Kidney (tissue), 22 donors: ENCODE data around the gene SPTLC1. TPM values are rescaled to one million over a fixed set of nuclear protein-coding genes. Genes with fewer than 3 reads are reported as not detected.

Source experiments
- DNase-seq, 5 donors: peaks; one replicate each; pipeline ENCODE4 v3.0.0-alpha.2; 2013 to 2020
- FAIRE-seq: peaks from 2 replicates; lab custom pipeline; 2012; peaks lifted over from hg19 to GRCh38; lab: Jason Lieb, UNC
- H3K27ac ChIP-seq, 2 donors: one replicate each; pipeline ENCODE4 v1.7.0; 2013; ENCODE audit warnings: low read depth in 2 of 2, low read length in 2 of 2, inconsistent platforms in 1 of 2
- H3K27me3 ChIP-seq: one replicate; pipeline ENCODE4 v1.7.1; 2013; ENCODE audit warnings: low read length, inconsistent platforms; ENCODE audit not compliant: control insufficient read depth, insufficient read depth
- H3K36me3 ChIP-seq, 3 donors: one replicate each; pipeline versions ENCODE4 v1.7.0 to v1.7.1; 2013; ENCODE audit warnings: low read length in 3 of 3, control low read depth in 1 of 3, inconsistent platforms in 1 of 3; ENCODE audit not compliant: insufficient read depth in 3 of 3, control insufficient read depth in 2 of 3
- H3K4me1 ChIP-seq, 3 donors: one replicate each; pipeline versions ENCODE4 v1.7.0 to v1.7.1; 2013; ENCODE audit warnings: low read length in 3 of 3, inconsistent platforms in 1 of 3, low read depth in 1 of 3; ENCODE audit not compliant: control insufficient read depth in 2 of 3, insufficient read depth in 2 of 3
- H3K4me3 ChIP-seq, 3 donors: one replicate each; pipeline versions ENCODE4 v1.7.0 to v1.8.1; 2013; ENCODE audit warnings: low read length in 3 of 3, control low read depth in 1 of 3, inconsistent platforms in 1 of 3
- H3K9ac ChIP-seq, 3 donors: one replicate each; pipeline versions ENCODE4 v1.7.0 to v1.7.1; 2013; ENCODE audit warnings: low read length in 3 of 3, control low read depth in 1 of 3, inconsistent platforms in 1 of 3
- H3K9me3 ChIP-seq, 3 donors: one replicate each; pipeline versions ENCODE4 v1.7.0 to v1.7.1; 2013; ENCODE audit warnings: low read length in 3 of 3, control low read depth in 1 of 3, inconsistent platforms in 1 of 3; ENCODE audit not compliant: control insufficient read depth in 2 of 3, insufficient read depth in 1 of 3
- intact Hi-C: fragments of 100-400 bp; cut with DNase I; formaldehyde crosslinking; loops from one replicate; pipeline ENCODE4 v1.11.1; 2022
- long read RNA-seq, 10 donors: library from polyadenylated mRNA in 1 of 10; unstranded in 1 of 10; transcript quantifications; one replicate each; pipeline ENCODE4 v2.0.0 and lab custom pipeline, GENCODE V29; 2021 to 2026
- polyA plus RNA-seq: library from polyadenylated mRNA; stranded (reverse); fragments of 350-450 nt; fragmentation: Illumina TruSeq; extraction: RNeasy Lipid Tissue Mini Kit (QIAGEN cat#74804); gene quantifications from one replicate; pipeline ENCODE4 v1.2.3, GENCODE V29; 2014; ENCODE audit warnings: low read depth, low replicate concordance; ENCODE audit not compliant: insufficient read depth
- total RNA-seq: library from RNA; stranded (reverse); fragmentation: NEBNext Ultra II Directional; extraction: Animal tissue kit (Norgen Biotek cat#: 25700); gene quantifications from one replicate; pipeline ENCODE4 v1.2.1, GENCODE V29; 2021
- TF ChIP-seq, protein P1 (sequence below): IDR thresholded peaks from 3 replicates; pipeline ENCODE4 v1.5.1; 2012; ENCODE audit warnings: mild to moderate bottlenecking, moderate library complexity, borderline replicate concordance; ENCODE audit not compliant: insufficient read depth; ENCODE audit errors: extremely low read depth
- donor health status: control.
- donor health status: control.
- donor health status: control.
- donor health status: control.
- donor health status: control.
- donor health status: DM: yes; HTN: yes; CAD: no.
- donor health status: Normal renal cell carcinoma (clear cell type).

SPTLC1 gene, protein sequence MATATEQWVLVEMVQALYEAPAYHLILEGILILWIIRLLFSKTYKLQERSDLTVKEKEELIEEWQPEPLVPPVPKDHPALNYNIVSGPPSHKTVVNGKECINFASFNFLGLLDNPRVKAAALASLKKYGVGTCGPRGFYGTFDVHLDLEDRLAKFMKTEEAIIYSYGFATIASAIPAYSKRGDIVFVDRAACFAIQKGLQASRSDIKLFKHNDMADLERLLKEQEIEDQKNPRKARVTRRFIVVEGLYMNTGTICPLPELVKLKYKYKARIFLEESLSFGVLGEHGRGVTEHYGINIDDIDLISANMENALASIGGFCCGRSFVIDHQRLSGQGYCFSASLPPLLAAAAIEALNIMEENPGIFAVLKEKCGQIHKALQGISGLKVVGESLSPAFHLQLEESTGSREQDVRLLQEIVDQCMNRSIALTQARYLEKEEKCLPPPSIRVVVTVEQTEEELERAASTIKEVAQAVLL
- total RNA-seq: 72.2 TPM
- polyA plus RNA-seq: 29.4 TPM
- long read RNA-seq, donor 1, transcript SPTLC1-201 (15 exons, 1,894 nt): major isoform, 11 of 13 reads
- long read RNA-seq, donor 1, partial matches to known transcripts: 0 of 13 reads
- long read RNA-seq, donor 1, other reads (novel, unspliced or antisense): 0 of 13 reads
- long read RNA-seq, donor 2, transcript SPTLC1-201 (15 exons, 1,894 nt): major isoform, 15 of 18 reads
- long read RNA-seq, donor 2, partial matches to known transcripts: 0 of 18 reads
- long read RNA-seq, donor 2, other reads (novel, unspliced or antisense): 0 of 18 reads
- long read RNA-seq, donor 3, transcript SPTLC1-201 (15 exons, 1,894 nt): major isoform, 19 of 22 reads
- long read RNA-seq, donor 3, partial matches to known transcripts: 0 of 22 reads
- long read RNA-seq, donor 3, other reads (novel, unspliced or antisense): 0 of 22 reads
- long read RNA-seq, donor 4, transcript SPTLC1-201 (15 exons, 1,894 nt): major isoform, 17 of 25 reads
- long read RNA-seq, donor 4, partial matches to known transcripts: 0 of 25 reads
- long read RNA-seq, donor 4, other reads (novel, unspliced or antisense): 0 of 25 reads
- long read RNA-seq, donor 5: 0 reads
- long read RNA-seq, donor 6, transcript SPTLC1-201 (15 exons, 1,894 nt): major isoform, 21 of 36 reads
- long read RNA-seq, donor 6, partial matches to known transcripts: 10 of 36 reads
- long read RNA-seq, donor 6, other reads (novel, unspliced or antisense): 0 of 36 reads
- long read RNA-seq, donor 7, transcript SPTLC1-201 (15 exons, 1,894 nt): major isoform, 58 of 68 reads
- long read RNA-seq, donor 7, partial matches to known transcripts: 1 of 68 reads
- long read RNA-seq, donor 7, other reads (novel, unspliced or antisense): 7 of 68 reads
- long read RNA-seq, donor 8, transcript SPTLC1-201 (15 exons, 1,894 nt): major isoform, 12 of 13 reads
- long read RNA-seq, donor 8, partial matches to known transcripts: 0 of 13 reads
- long read RNA-seq, donor 8, other reads (novel, unspliced or antisense): 0 of 13 reads
- long read RNA-seq, donor 9, transcript SPTLC1-201 (15 exons, 1,894 nt): major isoform, 8 of 18 reads
- long read RNA-seq, donor 9, partial matches to known transcripts: 7 of 18 reads
- long read RNA-seq, donor 9, other reads (novel, unspliced or antisense): 0 of 18 reads
- long read RNA-seq, donor 10, transcript SPTLC1-204 (3 exons, 490 nt): minor isoform, 5 of 14 reads
- long read RNA-seq, donor 10, transcript SPTLC1-201 (15 exons, 1,894 nt): major isoform, 7 of 14 reads
- long read RNA-seq, donor 10, partial matches to known transcripts: 0 of 14 reads
- long read RNA-seq, donor 10, other reads (novel, unspliced or antisense): 0 of 14 reads

DNA sequence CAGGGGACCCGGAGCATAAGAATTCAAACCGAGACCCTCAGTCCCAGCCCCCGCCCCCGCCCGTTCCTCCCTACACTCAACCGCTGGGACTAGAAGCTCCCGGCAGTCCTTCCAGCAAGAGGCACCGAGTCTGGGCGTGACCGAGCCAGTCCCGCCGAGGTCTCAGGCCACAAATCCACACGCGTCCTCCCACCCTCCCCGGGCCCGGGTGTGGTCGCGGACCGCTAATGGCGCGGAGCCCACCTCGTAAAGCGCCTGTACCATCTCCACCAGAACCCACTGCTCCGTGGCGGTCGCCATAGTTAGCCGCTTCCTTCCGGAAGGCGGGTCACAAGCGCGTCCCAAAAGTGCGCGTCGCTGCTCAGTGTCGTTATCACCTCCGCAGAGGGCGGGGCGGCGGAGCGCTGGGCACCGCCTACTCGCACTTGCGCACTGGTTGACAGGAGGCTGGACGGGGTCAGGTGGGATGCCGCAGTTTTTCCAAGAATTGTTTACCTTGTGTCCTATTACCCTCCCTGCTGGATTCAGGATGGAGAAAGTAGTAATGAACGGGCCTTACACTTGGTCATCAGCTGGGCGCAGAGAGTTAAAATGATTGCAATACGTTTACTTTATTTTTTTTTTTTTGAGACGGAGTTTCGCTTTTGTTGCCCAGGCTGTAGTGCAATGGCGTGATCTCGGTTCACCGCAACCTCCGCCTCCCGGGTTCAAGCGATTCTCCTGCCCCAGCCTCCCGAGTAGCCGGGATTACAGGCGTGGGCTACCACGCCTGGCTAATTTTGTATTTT, at the start of gene SPTLC1:
TSS of gene SPTLC1 (minus strand) at position 343 of the 788 bp plus-strand sequence. CDS start at position 300, 43 bp downstream.
- Histone ChIP-seq H3K4me3 (peak within 1 kb of the TSS; percentile 85 to 94 (median 90)), H3K4me1 (no peaks in the 10 kb centered on the region), H3K9ac (peak within 1 kb of the TSS; percentile 71 to 87 (median 84)), H3K36me3 (peaks cover 0 to 3% (median 2%) of the 10 kb centered on the region in 3 donors), H3K27me3 (no peaks in the 10 kb centered on the region), H3K27ac (peak within 1 kb of the TSS; percentile 81 to 86), H3K9me3 (no peaks in the 10 kb centered on the region)
- intact Hi-C loops: no loop called here
- TF ChIP-seq, protein P1, sequence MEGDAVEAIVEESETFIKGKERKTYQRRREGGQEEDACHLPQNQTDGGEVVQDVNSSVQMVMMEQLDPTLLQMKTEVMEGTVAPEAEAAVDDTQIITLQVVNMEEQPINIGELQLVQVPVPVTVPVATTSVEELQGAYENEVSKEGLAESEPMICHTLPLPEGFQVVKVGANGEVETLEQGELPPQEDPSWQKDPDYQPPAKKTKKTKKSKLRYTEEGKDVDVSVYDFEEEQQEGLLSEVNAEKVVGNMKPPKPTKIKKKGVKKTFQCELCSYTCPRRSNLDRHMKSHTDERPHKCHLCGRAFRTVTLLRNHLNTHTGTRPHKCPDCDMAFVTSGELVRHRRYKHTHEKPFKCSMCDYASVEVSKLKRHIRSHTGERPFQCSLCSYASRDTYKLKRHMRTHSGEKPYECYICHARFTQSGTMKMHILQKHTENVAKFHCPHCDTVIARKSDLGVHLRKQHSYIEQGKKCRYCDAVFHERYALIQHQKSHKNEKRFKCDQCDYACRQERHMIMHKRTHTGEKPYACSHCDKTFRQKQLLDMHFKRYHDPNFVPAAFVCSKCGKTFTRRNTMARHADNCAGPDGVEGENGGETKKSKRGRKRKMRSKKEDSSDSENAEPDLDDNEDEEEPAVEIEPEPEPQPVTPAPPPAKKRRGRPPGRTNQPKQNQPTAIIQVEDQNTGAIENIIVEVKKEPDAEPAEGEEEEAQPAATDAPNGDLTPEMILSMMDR: no peak
- FAIRE-seq (no peak), DNase-seq (peak; percentile 97 to 98 (median 98))

GRCh38 chr9:92164975-92165374, 49.8 kb upstream of the SPTLC1 start:
- Histone ChIP-seq H3K4me3 (no peak overlapping the region), H3K4me1 (no peaks in the 10 kb centered on the region), H3K9ac (no peak overlapping the region), H3K9me3 (no peaks in the 10 kb centered on the region), H3K27me3 (no peaks in the 10 kb centered on the region), H3K27ac (no peak overlapping the region), H3K36me3 (no peaks in the 10 kb centered on the region)
- TF ChIP-seq, protein P1: no peak
- intact Hi-C loops: no loop called here
- DNase-seq (no peak), FAIRE-seq (no peak)
